ENCODE measurements around the gene ROS1. TPM values are rescaled to one million over a fixed set of nuclear protein-coding genes. Genes with fewer than 3 reads are reported as not detected.
"Not testable (repeated sequence)": the region's sequence is repeated elsewhere in the genome, so short reads cannot be mapped to it uniquely, and the experiment has no call there.

Gene ROS1
- total and polyA plus RNA-seq, 10 of the 15 experiments (the other 5 are each of a cell fraction or from before 2014, with no cell fraction given), result under 0.01 to 0.07 (median 0.03) TPM; not detected in 5

- intact Hi-C loops (cut with micrococcal nuclease; ENCODE audit: unreplicated experiment); POLR2A ChIA-PET; H3K4me2 ChIP-seq (ENCODE audit: control insufficient read depth, insufficient read depth); H3K4me3 ChIP-seq; H3K4me1 ChIP-seq (ENCODE audit: control insufficient read depth, insufficient read depth, low read length); BruUV-seq (replicated peaks); in situ Hi-C loops (cut with MboI); H4K20me1 ChIP-seq (ENCODE audit: control insufficient read depth, insufficient read depth); DNase-seq (ENCODE audit: low read depth, low spot score); H3K27me3 ChIP-seq (replicated peaks in 1 of 2; ENCODE audit: control insufficient read depth in 2 of 2, insufficient read depth in 2 of 2, low read length in 1 of 2); CTCF ChIA-PET; FAIRE-seq; SMC1A ChIA-PET (ENCODE audit: uncharacterized antibody, unreplicated experiment); H3K36me3 ChIP-seq (ENCODE audit: control insufficient read depth in 2 of 2, insufficient read depth in 2 of 2, low read length in 1 of 2); ATAC-seq; H3K9me3 ChIP-seq (replicated peaks; ENCODE audit: control insufficient read depth, insufficient read depth, low read length); H3K79me2 ChIP-seq (ENCODE audit: control insufficient read depth, insufficient read depth, low read length); H2AFZ ChIP-seq (ENCODE audit: control insufficient read depth, low read depth, low read length); H3K9ac ChIP-seq (ENCODE audit: control insufficient read depth, insufficient read depth, low read length); H3K27ac ChIP-seq (ENCODE audit: control insufficient read depth, insufficient read depth); RAD21 ChIA-PET (ENCODE audit: unreplicated experiment): not testable (repeated sequence)
- 56% methylated on average over 11 of the region's 13 CpGs for WGBS (ENCODE audit: insufficient coverage, insufficient replicate concordance, low lambda C conversion rate, missing lambda C conversion rate)
Measured at GRCh38 chr6:117244571-117244970, 181.2 kb downstream of the ROS1 start.

Small RNAs within 50 kb of the gene (small RNA-seq; reads per million reads assigned to genes)
- gene RN7SKP18 (not detected), gene RNU6-253P (not detected)

Other genes with a start within 250 kb of the ROS1 start
- not detected in 2 replicates for gene VGLL2, start 160.4 kb downstream of the ROS1 start, total RNA-seq (2014; rRNA removed)
- gene VGLL2, start 160.4 kb downstream of the ROS1 start, total RNA-seq (2014; rRNA removed; fragmentation: Illumina TruSeq; extraction: Trizol), result not detected in 2 replicates
- not detected in 2 replicates for gene VGLL2, start 160.4 kb downstream of the ROS1 start, total RNA-seq (2021)
- not detected in 2 replicates for gene VGLL2, start 160.4 kb downstream of the ROS1 start, polyA plus RNA-seq (2011; rRNA removed)
- gene VGLL2, start 160.4 kb downstream of the ROS1 start, polyA plus RNA-seq (2014; fragmentation: Illumina TruSeq; extraction: Trizol), result not detected in 2 replicates
- gene VGLL2, start 160.4 kb downstream of the ROS1 start, polyA plus RNA-seq (2014; fragmentation: Nextera tagmentation; extraction: Ambion mirVana), result not detected
- gene VGLL2, start 160.4 kb downstream of the ROS1 start, polyA plus RNA-seq (2014; rRNA removed), result not detected in 2 replicates
- not detected for gene VGLL2, start 160.4 kb downstream of the ROS1 start, polyA plus RNA-seq (2016; fragmentation: Nextera tagmentation; extraction: Ambion mirVana)
- gene DCBLD1, start 56.7 kb upstream of the ROS1 start, total RNA-seq (2014; rRNA removed), result 8.4 and 11.3 TPM in 2 replicates
- gene DCBLD1, start 56.7 kb upstream of the ROS1 start, total RNA-seq (2014; rRNA removed; fragmentation: Illumina TruSeq; extraction: Trizol), result 8.4 and 8.8 TPM in 2 replicates
- gene DCBLD1, start 56.7 kb upstream of the ROS1 start, total RNA-seq (2021), result 7.4 and 9.2 TPM in 2 replicates
- 5.0 and 5.4 TPM in 2 replicates for gene DCBLD1, start 56.7 kb upstream of the ROS1 start, polyA plus RNA-seq (2011; rRNA removed)
- gene DCBLD1, start 56.7 kb upstream of the ROS1 start, polyA plus RNA-seq (2014; fragmentation: Illumina TruSeq; extraction: Trizol), result 6.3 and 8.1 TPM in 2 replicates
- gene DCBLD1, start 56.7 kb upstream of the ROS1 start, polyA plus RNA-seq (2014; fragmentation: Nextera tagmentation; extraction: Ambion mirVana), result 1 to 10 TPM in 1 of 2 experiments, under 1 TPM in 1; 0.92 to 2.6 TPM
- gene DCBLD1, start 56.7 kb upstream of the ROS1 start, polyA plus RNA-seq (2014; rRNA removed), result 8.2 and 8.8 TPM in 2 replicates
- 1 to 10 TPM; 9.0 TPM for gene DCBLD1, start 56.7 kb upstream of the ROS1 start, polyA plus RNA-seq (2016; fragmentation: Nextera tagmentation; extraction: Ambion mirVana)
- 18.8 and 23.7 TPM in 2 replicates for gene GOPC, start 176.6 kb upstream of the ROS1 start, total RNA-seq (2014; rRNA removed)
- gene GOPC, start 176.6 kb upstream of the ROS1 start, total RNA-seq (2014; rRNA removed; fragmentation: Illumina TruSeq; extraction: Trizol), result 21.8 and 22.2 TPM in 2 replicates
- gene GOPC, start 176.6 kb upstream of the ROS1 start, total RNA-seq (2021), result 18.6 and 19.1 TPM in 2 replicates
- gene GOPC, start 176.6 kb upstream of the ROS1 start, polyA plus RNA-seq (2011; rRNA removed), result 28.5 and 48.0 TPM in 2 replicates
- 21.3 and 28.7 TPM in 2 replicates for gene GOPC, start 176.6 kb upstream of the ROS1 start, polyA plus RNA-seq (2014; fragmentation: Illumina TruSeq; extraction: Trizol)
- 1 to 10 TPM; 5.8 to 8.2 TPM for gene GOPC, start 176.6 kb upstream of the ROS1 start, polyA plus RNA-seq (2014; fragmentation: Nextera tagmentation; extraction: Ambion mirVana)
- gene GOPC, start 176.6 kb upstream of the ROS1 start, polyA plus RNA-seq (2014; rRNA removed), result 14.7 and 17.3 TPM in 2 replicates
- gene GOPC, start 176.6 kb upstream of the ROS1 start, polyA plus RNA-seq (2016; fragmentation: Nextera tagmentation; extraction: Ambion mirVana), result 10 to 100 TPM; 15.2 to 15.8 TPM
- gene NUS1, start 249.5 kb upstream of the ROS1 start, total RNA-seq (2014; rRNA removed), result 18.2 and 19.8 TPM in 2 replicates
- 26.8 and 28.4 TPM in 2 replicates for gene NUS1, start 249.5 kb upstream of the ROS1 start, total RNA-seq (2014; rRNA removed; fragmentation: Illumina TruSeq; extraction: Trizol)
- 42.6 and 45.5 TPM in 2 replicates for gene NUS1, start 249.5 kb upstream of the ROS1 start, total RNA-seq (2021)
- 24.4 and 39.5 TPM in 2 replicates for gene NUS1, start 249.5 kb upstream of the ROS1 start, polyA plus RNA-seq (2011; rRNA removed)
- gene NUS1, start 249.5 kb upstream of the ROS1 start, polyA plus RNA-seq (2014; fragmentation: Illumina TruSeq; extraction: Trizol), result 46.5 and 59.6 TPM in 2 replicates
- gene NUS1, start 249.5 kb upstream of the ROS1 start, polyA plus RNA-seq (2014; fragmentation: Nextera tagmentation; extraction: Ambion mirVana), result 10 to 100 TPM; 16.7 to 22.0 TPM
- gene NUS1, start 249.5 kb upstream of the ROS1 start, polyA plus RNA-seq (2014; rRNA removed), result 21.3 and 22.3 TPM in 2 replicates
- gene NUS1, start 249.5 kb upstream of the ROS1 start, polyA plus RNA-seq (2016; fragmentation: Nextera tagmentation; extraction: Ambion mirVana), result 10 to 100 TPM; 19.4 to 20.5 TPM

Measured in GM12878 (cell line).